Endothelial cell of umbilical vein (primary cell): ENCODE results near the gene PPP1R15B.

Source experiments
- CTCF ChIP-seq, 2 donors: IDR thresholded peaks; 1 replicate in 1 of 2; 2 replicates in 1 of 2; pipeline ENCODE4 v1.5.1; 2011; ENCODE audit warnings: low read length in 2 of 2, mild to moderate bottlenecking in 2 of 2, moderate library complexity in 2 of 2, control low read depth in 1 of 2, inconsistent platforms in 1 of 2, low read depth in 1 of 2; ENCODE audit not compliant: insufficient read depth in 1 of 2; ENCODE audit errors: extremely low read depth in 1 of 2
- EZH2 ChIP-seq: IDR thresholded peaks from 2 replicates; pipeline ENCODE4 v1.6.1; 2012; ENCODE audit warnings: borderline replicate concordance, low read depth, mild to moderate bottlenecking, moderate library complexity, low read length, inconsistent platforms; ENCODE audit not compliant: severe bottlenecking
- MYC ChIP-seq: IDR thresholded peaks from one replicate; pipeline ENCODE4 v1.6.1; 2011; ENCODE audit warnings: mild to moderate bottlenecking, low read depth, low read length
- POLR2A ChIP-seq: IDR thresholded peaks from 2 replicates; pipeline ENCODE4 v1.6.1; 2012; ENCODE audit warnings: low read depth, mild to moderate bottlenecking, control low read depth, low read length
- POLR2AphosphoS5 ChIP-seq: IDR thresholded peaks from 2 replicates; pipeline ENCODE4 v1.6.1; 2012; ENCODE audit warnings: low read depth, mild to moderate bottlenecking, control low read depth, low read length, moderate library complexity; ENCODE audit not compliant: insufficient read depth

- TF ChIP-seq EZH2 (no peak), POLR2A (no peak), CTCF (IDR thresholded peaks at IDR 0.05; ENCODE audit: extremely low read depth in 1 of 2, insufficient read depth in 1 of 2, low read depth in 1 of 2, low read length in 2 of 2) (no peak), POLR2AphosphoS5 (no peak), MYC (no peak)
These were observed 23.8 kb upstream of the PPP1R15B start for GRCh38 chr1:204435381-204435831.
